Measurements from ENCODE around the gene PGPEP1. TPM values are rescaled to one million over a fixed set of nuclear protein-coding genes. Genes with fewer than 3 reads are reported as not detected.

Gene PGPEP1
- total RNA-seq, 1 donor, result 29.8 TPM

DNA sequence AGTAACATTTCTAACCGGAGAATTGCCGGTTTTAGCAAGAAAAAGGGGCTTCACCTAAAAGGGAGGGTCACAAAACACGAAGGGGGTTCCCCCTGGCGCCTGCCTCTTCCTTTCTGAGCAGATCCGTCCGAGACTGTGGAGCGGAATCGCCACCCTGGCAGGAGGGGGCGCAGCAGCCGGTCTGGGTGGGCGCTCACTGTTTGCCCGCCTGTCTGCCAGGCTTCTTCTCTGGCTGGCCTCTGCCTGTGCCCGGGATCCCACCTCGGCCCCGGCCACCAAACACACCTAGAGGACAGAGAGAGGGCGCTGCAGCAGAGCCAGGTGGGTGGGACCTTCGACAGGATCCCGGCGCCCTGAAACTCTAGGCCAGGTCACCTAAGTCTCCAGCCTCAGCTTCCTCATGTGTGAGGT lies 33.1 kb upstream of the PGPEP1 start:
- TF ChIP-seq, protein P1, sequence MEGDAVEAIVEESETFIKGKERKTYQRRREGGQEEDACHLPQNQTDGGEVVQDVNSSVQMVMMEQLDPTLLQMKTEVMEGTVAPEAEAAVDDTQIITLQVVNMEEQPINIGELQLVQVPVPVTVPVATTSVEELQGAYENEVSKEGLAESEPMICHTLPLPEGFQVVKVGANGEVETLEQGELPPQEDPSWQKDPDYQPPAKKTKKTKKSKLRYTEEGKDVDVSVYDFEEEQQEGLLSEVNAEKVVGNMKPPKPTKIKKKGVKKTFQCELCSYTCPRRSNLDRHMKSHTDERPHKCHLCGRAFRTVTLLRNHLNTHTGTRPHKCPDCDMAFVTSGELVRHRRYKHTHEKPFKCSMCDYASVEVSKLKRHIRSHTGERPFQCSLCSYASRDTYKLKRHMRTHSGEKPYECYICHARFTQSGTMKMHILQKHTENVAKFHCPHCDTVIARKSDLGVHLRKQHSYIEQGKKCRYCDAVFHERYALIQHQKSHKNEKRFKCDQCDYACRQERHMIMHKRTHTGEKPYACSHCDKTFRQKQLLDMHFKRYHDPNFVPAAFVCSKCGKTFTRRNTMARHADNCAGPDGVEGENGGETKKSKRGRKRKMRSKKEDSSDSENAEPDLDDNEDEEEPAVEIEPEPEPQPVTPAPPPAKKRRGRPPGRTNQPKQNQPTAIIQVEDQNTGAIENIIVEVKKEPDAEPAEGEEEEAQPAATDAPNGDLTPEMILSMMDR (IDR thresholded peaks at IDR 0.05; ENCODE audit: insufficient read depth, low read depth, low read length), result peak; percentile 7
- H3K4me3 ChIP-seq (ENCODE audit: low read depth, low read length), result no peak overlapping the region
- DNase-seq (ENCODE audit: low read depth), result no peak

DNA sequence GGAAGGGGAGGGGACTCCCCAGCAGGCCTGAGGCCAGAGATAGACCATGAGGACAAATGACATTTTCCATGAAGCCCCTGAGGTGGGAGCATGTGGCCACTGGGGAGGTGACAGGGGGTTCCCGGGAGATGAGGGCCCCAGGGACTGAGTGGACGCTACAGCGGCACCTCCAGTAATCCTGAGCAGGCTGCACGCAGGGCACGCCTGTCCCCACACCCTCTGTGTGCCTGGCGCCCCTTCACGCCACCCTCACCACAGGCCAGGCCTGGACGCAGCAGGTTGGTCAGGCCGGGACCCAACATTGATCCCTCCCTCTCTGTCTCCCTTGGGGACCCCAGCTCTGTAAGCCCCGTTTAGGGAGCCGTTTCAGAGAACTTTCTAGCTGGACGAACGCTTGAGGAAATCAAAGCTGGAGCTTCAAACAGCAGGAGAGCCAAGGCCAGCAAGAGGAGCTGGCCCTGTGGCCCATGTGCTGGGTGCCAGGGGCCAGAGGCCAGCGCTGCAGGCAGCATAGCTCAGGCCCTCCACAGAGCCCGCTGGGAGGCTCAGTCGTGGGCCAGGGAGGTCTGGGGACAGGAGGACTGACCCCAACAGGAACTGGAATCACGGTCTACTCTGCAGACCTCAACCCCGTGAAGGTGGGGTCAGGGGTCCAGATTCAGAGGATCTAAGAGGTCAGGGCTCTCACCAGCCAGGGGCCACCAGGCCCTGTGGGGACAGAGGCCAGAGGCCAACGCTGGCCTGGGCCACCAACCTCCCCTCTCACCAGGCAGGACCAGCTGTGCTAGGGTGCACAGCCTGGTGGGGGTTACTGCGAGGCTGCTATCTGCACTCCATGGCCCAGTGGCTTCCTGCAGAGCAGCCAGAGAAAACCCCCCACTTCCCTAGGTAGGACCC lies 32.1 kb upstream of the PGPEP1 start:
- no peak for DNase-seq (ENCODE audit: low read depth)
- no peak overlapping the region for H3K4me3 ChIP-seq (ENCODE audit: low read depth, low read length)
- TF ChIP-seq, protein P1 (IDR thresholded peaks at IDR 0.05; ENCODE audit: insufficient read depth, low read depth, low read length), result no peak

DNA sequence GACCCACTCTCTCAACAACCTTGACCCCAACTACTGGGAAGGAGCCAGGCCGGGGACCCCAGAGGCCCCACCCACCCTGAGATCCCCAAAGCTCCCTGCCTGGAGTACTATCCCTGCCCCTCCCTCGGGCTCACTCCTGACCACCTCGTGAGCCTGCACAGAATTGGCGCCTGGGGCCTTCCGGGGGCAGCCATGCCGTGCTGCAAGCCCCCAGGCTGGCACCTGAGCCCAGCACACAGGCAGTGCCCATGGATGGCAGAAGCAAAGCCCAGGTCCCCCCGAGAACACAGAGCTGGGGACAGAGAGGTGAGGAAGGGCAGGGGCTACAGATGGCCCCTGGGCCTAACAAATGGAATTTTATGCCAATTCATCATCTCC lies 31.5 kb upstream of the PGPEP1 start:
- TF ChIP-seq, protein P1 (IDR thresholded peaks at IDR 0.05; ENCODE audit: insufficient read depth, low read depth, low read length), result no peak
- no peak overlapping the region for H3K4me3 ChIP-seq (ENCODE audit: low read depth, low read length)
- DNase-seq (ENCODE audit: low read depth), result no peak

DNA sequence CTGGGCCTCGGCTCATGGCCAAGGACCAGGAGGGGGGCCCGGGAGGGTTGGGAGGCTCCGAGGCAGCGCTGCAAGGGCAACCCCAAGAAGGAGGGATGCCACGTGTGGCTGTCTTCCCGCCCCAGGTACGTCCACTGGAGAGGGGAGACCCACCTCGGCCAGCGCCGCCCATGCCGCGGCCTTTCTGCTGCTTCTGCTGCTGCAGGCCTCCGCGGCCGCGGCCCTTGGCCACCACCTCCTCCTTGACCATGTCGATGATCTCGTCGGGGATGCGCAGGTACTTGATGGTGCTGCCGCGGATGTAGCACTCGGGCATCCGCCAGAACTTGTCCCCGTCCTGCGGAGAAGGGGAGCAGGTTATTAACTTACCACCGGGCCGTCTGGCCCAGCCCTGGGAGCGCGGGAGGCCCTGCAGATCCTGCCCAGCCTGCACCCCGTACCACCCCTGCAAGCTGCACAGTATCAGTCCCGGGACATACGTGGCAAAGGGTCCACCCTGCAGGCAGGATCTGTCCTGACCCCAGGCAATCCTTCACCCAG lies 30.8 kb upstream of the PGPEP1 start:
- DNase-seq (ENCODE audit: low read depth), result no peak
- TF ChIP-seq, protein P1 (IDR thresholded peaks at IDR 0.05; ENCODE audit: insufficient read depth, low read depth, low read length), result no peak

DNA sequence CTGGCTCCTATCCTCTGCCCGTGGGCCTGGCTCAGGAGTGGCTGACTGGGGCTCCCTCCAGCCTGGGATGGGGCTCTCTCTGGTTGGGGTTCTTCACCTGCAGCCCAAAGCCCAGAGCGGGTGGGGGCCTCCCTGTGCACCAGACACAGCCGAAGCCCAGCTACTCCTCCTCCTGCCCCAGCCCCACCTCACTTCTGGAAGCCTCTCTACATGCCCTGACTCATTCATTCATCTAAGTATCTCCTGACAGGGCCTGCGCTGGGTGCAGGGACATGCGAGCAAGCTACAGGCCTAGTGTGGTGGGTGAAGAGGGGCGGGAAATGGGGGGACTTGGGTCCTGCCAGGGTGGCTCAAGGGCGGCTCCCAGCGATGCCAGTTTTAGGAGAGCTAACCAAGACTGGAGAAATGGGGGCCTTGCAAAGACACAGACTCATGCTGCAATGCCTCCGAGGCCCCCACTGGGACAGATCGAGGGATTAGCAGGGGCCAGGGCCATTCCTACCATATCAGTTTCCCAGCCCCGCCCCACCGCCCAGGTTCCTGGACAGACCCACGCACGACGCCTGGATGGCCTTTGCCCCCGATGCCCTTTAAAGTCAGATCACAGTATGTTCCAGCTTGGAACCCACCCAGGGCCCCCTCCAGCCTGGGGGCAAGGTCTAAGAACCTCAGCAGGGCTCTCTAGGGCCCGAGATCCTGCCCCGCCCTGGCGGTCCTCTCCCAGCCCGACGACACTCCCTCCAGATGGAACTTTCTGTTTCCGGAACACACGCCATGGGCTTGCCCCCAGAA lies 30.1 kb upstream of the PGPEP1 start:
- no peak for DNase-seq (ENCODE audit: low read depth)
- no peak overlapping the region for H3K4me3 ChIP-seq (ENCODE audit: low read depth, low read length)
- TF ChIP-seq, protein P1 (IDR thresholded peaks at IDR 0.05; ENCODE audit: insufficient read depth, low read depth, low read length), result no peak

More for the DNA sequence above, 30.8 kb upstream of the PGPEP1 start:
- H3K4me3 ChIP-seq (ENCODE audit: low read depth, low read length), result no peak overlapping the region

DNA sequence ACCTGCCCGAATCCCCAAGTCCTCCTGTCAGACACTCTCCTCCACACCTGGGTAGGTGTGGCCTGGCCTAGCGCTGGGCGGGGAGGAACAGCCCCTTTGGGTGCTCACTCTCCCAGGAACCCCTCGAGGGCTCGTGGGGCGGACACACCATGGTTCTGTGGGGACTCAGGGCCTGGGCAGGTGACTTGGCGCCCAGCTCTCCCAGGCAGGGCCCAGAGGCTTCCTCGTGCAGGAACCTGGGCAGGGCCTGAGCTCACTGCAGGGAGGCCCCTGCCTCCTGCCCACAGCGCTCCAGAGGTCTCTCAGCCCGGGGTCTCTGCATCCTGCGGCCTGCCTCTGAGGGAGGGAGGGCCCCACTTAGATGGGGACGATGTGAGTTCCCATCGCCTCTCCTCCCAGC lies 29.4 kb upstream of the PGPEP1 start:
- TF ChIP-seq, protein P1 (IDR thresholded peaks at IDR 0.05; ENCODE audit: insufficient read depth, low read depth, low read length), result no peak
- no peak for DNase-seq (ENCODE audit: low read depth)
- no peak overlapping the region for H3K4me3 ChIP-seq (ENCODE audit: low read depth, low read length)

Measured in fibroblast of villous mesenchyme (primary cell).